Bone marrow (tissue), 2 donors: ENCODE measurements around the gene GSTP1.
"Not testable (repeated sequence)": the region's sequence is repeated elsewhere in the genome, so short reads cannot be mapped to it uniquely, and the experiment has no call there.

Source experiments
- DNase-seq, 2 donors: peaks; one replicate each; lab custom pipeline; 2025; lab: John Stamatoyannopoulos, UW

GSTP1 gene

GRCh38 chr11:67597458-67597857 lies 13.8 kb downstream of the GSTP1 start:
- not testable (repeated sequence) for DNase-seq

DNA sequence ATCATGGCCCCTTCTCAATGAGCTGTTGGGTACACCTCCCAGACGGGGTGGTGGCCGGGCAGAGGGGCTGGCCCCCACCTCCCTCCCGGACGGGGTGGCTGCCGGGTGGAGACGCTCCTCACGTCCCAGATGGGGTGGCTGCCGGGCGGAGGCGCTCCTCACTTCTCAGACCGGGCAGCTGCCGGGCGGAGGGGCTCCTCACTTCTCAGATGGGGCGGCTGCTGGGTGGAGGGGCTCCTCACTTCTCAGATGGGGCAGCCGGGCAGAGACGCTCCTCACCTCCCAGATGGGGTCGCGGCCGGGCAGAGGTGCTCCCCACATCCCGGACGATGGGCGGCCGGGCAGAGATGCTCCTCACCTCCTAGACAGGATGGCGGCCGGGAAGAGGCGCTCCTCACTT lies 14.4 kb downstream of the GSTP1 start:
- DNase-seq = not testable (repeated sequence)

- DNase-seq = no peak
Observed at GRCh38 chr11:67599149-67599548, 15.5 kb downstream of the GSTP1 start.

GRCh38 chr11:67600324-67601029 lies 16.9 kb downstream of the GSTP1 start:
- peak in 1 of 2 donors; percentile 46 for DNase-seq

- no peak for DNase-seq
Observed at GRCh38 chr11:67601098-67601497, 17.5 kb downstream of the GSTP1 start.

DNA sequence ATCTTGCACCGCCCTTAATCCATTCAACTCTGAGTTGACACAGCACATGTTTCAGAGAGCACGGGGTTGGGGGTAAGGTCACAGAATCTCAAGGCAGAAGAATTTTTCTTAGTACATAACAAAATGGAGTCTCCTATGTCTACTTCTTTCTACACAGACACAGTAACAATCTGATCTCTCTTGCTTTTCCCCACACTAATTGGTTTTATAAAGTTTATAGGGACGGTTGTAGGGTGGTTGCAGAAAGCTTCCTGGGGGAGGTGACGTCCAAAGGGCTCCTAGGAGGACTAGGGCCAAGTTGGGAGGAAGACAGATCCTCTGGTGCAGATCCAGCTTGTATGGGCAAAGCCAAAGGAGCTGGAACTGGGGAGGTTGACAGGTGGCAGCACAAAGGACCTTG lies 20.5 kb downstream of the GSTP1 start:
- not testable (repeated sequence) for DNase-seq

DNA sequence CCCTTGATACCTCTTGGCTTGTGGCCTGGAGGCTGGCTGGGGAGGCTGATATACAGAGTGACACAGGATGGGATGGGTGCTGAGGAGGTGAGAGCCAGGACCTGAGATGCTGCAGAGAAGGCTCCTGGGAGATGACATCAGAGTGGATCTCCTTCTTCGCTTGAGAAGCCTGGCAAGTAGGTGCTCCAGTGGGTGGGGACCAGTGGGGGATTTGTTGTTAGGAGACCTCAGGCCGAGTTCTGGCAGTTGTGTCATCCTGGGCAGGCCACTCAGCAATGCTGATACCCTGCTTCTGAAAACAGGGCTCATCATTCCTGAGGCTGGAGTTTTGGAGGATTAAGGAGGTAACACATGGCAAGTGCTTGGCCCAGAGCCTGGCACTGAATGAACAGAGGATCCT lies 21.2 kb downstream of the GSTP1 start:
- DNase-seq = no peak

DNA sequence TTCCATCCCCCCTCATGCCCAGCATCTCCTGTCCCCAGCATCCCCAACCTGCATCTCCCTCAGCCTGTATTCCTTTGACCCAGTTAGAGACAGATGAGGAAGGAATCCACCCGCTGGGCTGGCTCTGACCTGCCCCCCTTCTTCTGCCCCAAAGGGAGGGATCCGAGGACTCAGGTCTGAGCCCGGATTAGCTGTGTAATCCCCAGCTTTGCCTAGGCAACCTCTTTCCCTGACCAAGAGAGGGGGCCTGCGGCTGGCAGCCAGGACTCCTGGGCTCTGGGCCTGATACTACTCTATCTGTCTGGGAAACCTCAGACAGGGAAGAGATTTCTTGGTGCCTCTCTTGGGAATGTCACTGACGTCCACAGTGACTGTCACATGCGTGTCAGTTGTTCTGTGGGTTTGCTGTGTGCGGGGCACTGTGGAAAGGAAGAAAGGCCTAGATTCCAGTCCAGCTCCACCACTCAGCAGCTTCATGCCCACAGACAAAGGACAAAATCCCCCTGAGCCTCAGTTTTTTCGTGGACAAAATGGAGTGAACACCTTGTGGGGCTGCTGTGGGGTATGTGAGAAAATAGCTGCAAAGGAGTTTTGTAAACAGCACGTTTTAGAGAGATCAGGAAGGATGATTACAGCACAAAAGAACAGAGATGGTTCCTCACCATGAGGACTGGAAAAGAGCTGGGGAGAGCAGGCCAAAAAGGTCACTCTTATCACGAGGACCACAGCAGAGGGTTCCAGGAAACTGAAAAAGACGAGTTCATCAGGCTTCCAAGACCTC lies 21.8 kb downstream of the GSTP1 start:
- no peak for DNase-seq

DNA sequence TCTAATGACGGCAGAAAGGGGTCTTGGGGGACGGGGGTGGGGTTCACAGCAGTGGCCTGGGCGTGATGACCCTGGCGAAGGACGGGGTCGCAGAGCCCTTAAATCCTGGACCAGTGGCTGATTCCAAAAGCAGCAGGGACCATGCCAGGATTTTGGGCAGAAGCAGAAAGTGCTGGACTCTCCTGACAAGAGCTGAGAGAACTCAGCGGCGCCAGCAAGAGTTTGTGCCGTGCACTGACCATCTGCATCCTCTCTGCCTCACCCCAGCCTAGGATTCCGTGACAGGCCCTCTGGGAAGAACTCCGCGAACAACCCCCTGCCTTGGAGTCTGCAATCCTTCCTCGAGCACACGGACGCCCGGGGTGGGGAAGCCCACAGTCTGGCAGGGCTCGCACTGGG lies 22.5 kb downstream of the GSTP1 start:
- no peak for DNase-seq

DNA sequence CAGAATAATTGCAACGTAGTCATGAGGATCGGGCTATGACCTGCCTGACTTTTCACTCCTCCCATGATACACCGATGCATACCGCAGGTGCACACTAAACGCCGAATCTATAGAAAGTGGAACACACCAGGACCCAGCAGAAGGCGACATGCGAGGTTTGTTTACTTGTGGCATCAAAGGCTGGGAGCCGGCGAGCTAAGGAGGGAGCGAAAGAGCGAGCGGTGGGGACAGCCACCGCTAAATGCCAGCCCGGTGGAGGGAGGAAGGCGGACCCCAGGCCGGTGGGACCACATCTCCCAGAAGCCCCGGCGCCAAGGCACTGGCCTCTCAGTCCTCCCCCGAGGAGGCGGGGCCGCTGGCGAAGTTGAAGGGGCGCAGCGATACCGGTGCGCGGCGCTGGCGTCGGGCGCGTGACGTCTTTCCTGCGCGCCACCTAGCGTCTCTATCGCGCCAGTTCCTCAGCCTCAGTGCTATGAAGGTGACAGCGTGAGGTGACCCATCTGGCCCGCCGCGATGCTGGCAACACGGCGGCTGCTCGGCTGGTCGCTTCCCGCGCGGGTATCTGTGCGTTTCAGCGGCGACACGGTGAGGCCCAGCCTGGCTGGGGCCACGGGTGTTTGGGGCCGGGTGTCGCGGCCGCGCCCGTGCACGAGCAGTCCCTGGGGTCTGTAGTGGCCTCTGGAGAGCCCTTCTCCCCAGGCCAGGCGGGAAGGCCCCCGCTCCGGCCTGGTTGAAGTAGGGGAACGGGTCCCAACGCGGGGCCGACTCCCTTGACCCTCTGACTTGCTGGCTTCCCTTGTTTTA lies 23.1 kb downstream of the GSTP1 start, which contains the start of gene NDUFV1:
NDUFV1 (plus strand) TSS at position 445 of the 804 bp plus-strand sequence; CDS start at position 514, 69 bp downstream.
- peak; percentile 70 to 90 for DNase-seq

- no peak for DNase-seq
Observed at GRCh38 chr11:67607507-67607906, 23.9 kb downstream of the GSTP1 start.

DNA sequence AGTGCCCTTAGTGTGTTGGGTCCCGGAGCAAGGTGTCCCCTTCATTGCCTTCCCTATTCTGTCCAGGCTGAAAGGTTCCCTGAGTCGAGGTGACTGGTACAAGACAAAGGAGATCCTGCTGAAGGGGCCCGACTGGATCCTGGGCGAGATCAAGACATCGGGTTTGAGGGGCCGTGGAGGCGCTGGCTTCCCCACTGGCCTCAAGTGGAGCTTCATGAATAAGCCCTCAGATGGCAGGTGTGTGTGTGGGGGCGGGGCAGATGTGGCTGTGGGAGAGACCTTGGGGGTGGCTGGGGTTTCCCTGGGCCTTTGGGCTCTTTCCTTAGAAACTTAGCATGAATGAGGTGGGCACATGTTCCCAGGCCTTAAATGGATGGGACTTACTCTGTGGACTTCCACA lies 24.9 kb downstream of the GSTP1 start:
- DNase-seq = no peak

- no peak for DNase-seq
Observed at GRCh38 chr11:67609316-67609715, 25.7 kb downstream of the GSTP1 start.

DNA sequence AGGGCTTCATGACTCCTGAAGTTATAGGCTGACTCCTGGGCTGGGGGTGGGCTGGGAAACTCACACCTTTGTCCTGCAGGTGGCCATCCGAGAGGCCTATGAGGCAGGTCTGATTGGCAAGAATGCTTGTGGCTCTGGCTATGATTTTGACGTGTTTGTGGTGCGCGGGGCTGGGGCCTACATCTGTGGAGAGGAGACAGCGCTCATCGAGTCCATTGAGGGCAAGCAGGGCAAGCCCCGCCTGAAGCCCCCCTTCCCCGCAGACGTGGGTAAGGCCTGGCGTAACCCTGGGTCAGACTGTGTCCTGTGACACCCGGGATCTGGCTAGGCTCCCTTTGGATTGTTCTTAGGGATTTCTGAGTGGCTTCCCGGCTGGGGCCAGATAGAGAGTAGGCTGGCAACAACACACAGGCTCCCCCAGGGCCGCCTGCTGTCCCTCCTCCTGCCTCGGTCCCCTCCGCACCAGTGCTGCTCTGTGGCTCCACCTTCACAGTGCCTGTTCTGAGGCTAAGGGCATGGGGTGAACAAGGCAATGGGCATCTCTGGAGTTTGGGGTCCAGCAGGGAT lies 26.8 kb downstream of the GSTP1 start:
- no peak for DNase-seq

DNA sequence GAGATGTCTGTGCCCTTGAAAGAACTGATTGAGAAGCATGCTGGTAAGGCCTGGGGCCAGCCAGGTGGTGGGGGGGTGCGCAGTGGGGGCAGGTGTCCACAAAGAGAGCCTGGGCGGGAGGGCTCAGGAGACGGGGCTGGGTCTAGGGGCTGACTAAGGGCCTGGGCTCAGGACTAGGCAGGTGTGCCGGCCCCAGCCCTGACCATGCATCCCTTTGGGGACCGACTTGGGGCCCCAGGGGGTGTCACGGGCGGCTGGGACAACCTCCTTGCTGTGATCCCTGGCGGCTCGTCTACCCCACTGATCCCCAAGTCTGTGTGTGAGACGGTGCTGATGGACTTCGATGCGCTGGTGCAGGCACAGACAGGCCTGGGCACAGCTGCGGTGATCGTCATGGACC lies 27.6 kb downstream of the GSTP1 start:
- DNase-seq = no peak

DNA sequence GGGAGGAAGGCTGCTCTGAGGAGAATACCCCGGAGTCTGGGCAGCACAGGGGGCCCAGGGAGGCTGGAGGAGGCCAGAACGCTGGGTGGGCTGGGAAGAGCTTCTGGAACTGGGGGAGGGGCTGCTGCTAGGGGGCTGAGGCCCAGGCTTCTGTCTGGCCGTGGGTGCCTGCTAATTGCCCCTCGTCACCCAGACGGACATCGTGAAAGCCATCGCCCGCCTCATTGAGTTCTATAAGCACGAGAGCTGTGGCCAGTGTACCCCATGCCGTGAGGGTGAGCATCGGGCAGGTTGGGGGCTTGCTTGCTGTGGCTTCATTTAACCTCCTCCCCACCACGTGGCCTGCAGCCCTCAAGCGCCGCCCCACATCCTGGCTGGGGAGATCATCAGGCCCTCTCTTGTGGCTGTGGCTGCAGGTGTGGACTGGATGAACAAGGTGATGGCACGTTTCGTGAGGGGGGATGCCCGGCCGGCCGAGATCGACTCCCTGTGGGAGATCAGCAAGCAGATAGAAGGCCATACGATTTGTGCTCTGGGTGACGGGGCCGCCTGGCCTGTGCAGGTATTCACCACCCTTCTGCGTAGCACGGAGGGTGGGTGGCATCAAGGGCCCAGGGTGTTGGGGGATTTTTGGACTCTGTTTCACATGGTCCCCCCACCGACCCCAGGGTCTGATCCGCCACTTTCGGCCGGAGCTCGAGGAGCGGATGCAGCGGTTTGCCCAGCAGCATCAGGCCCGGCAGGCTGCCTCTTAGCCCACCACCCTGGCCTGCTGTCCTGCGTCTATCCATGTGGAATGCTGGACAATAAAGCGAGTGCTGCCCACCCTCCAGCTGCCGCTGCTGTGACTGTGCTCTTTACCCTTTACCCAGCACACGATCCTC lies 28.3 kb downstream of the GSTP1 start:
- no peak for DNase-seq

DNA sequence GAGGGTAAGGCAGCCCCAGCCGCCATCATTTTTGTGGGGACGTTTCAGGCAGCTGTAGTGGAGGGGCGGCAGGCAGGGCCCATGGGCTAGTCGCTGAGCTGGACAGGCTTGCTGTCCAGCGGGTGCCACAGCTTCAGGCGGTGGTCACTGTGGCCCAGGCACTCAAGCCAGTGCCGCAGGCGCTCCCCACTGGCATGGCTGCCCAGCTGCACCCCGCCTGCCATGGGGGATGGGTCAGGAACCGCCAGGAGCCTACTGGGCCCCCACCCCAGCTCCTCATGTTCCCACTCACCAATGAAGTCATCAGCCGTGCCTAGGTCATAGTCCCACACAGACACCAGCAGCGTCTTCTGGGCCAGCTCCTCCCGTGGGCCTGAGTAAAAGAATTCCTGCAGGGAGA lies 29.1 kb downstream of the GSTP1 start:
- DNase-seq = no peak

GRCh38 chr11:67613313-67613959 lies 29.8 kb downstream of the GSTP1 start:
- no peak for DNase-seq

- peak; percentile 51 to 76 for DNase-seq
Observed at GRCh38 chr11:67613960-67614715, 30.5 kb downstream of the GSTP1 start.
